GM15510 (cell line): ENCODE data around the gene CD6.

Source experiments
- POLR2A ChIP-seq: IDR thresholded peaks from 3 replicates; pipeline ENCODE4 v1.6.1; 2011; ENCODE audit warnings: borderline replicate concordance; ENCODE audit not compliant: insufficient read length; ENCODE audit errors: extremely low read depth

The CD6 gene

DNA sequence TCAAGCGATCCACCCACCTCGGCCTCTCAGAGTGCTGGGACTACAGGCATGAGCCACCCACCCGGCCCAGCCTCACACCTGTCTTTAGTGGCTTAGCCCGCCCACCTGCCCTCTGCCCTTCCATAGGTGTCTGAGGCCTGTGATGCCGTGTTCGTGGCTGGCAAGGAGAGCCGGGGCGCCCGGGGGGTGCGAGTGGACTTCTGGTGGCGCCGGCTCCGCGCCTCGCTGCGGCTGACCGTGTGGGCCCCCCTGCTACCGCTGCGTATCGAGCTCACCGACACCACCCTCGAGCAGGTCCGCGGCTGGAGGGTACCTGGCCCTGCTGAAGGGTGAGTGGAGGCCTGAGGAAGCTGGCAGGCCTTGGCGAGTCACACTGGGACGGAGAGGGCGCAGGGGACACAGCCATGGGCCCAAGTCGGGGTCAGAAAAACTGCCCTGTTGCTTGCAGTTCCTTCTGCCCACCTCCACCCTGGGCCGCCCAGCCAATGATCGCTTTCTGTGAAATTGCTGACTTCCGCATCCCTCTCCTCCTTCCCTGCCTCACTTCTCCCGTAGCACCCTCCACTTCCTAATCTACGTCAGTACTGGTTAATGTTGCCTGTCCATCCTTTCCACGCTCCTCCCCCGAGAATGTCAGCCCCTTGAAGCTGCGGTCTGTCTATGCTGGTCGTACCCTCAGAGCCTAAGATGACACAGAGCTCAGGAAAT lies 37.9 kb upstream of the CD6 start:
- no peak for TF ChIP-seq POLR2A

DNA sequence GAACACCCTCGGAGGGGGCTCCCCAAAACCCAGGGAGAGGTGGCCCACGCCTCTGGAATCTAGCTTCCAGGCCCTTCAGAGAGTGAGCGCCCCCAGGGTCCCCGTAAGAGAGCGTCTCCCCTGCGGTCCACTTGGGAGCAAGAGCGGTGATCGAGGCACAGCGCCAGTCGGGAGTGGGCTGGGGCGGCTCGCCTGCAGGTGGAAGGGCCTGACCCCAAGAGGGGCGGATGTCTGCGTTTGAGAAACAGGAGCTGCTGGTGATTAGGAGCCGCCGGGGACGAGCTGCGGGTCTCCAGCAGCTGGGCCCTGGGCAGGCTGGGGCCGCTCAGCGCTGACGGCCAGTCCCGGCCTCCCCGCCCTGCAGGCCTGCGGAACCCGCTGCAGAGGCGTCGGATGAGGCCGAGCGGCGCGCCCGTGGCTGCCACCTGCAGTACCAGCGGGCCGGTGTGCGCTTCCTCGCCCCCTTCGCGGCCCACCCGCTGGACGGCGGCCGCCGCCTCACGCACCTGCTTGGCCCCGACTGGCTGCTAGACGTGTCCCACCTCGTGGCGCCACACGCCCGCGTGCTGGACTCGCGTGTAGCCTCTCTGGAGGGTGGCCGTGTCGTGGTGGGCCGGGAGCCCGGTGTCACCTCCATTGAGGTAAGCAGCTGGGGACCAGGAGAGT lies 37.2 kb upstream of the CD6 start:
- TF ChIP-seq POLR2A, result no peak

DNA sequence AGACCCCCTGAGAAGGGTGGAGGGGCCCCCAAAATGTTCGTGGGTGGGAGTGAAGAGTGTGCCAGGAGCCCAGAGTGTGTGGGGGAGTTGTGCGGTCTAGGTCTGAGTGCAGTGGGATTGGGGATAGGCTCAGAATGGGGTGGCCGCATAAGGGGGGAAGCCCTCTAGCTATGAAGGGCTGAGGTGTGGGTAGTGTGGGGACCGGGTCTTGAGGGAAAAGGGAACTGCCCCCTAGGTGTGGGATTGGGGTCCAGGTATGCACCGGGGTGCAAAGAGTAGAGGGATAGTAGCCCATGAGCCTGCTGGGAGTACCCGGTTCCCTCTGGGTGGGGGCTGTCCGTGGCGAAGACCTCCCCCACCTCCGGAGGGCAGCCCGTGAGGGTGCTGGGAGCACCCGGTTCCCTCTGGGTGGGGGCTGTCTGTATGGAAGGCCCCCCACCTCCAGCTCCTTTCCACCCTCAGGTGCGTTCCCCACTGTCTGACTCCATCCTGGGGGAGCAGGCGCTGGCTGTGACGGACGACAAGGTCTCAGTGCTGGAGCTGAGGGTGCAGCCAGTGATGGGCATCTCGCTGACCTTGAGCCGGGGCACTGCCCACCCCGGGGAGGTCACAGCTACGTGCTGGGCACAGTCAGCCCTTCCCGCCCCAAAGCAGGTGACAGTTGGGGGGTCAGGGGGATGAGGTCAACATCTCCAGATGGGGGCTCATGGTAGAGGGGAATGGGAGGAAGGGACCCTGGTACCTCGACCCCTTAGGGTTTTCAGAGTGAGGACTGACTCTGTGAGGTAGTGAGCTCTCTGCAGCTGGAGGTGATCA lies 36.5 kb upstream of the CD6 start:
- TF ChIP-seq POLR2A, result peak; percentile 19

DNA sequence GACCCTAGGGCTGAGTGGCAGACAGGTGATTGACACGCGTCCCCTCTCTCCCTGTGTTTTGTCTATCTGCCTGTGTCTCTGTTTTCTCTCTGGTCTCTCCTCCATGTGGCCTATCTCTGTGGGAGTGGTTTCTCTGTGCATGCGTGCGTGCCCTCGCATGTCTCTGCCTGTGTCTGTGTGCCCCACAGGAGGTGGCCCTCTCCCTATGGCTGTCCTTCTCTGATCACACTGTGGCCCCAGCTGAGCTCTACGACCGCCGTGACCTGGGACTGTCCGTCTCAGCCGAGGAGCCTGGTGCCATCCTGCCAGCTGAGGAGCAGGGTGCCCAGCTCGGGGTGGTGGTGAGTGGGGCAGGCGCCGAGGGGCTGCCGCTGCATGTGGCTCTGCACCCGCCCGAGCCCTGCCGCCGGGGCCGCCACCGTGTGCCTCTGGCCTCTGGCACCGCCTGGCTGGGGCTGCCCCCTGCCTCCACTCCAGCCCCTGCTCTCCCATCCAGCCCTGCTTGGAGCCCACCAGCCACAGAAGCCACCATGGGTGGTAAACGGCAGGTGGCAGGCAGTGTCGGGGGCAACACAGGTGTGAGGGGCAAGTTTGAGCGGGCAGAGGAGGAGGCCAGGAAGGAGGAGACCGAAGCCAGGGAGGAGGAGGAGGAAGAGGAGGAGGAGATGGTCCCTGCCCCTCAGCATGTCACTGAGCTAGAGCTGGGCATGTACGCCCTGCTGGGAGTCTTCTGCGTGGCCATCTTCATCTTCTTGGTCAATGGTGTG lies 35.6 kb upstream of the CD6 start:
- peak; percentile 1 for TF ChIP-seq POLR2A

DNA sequence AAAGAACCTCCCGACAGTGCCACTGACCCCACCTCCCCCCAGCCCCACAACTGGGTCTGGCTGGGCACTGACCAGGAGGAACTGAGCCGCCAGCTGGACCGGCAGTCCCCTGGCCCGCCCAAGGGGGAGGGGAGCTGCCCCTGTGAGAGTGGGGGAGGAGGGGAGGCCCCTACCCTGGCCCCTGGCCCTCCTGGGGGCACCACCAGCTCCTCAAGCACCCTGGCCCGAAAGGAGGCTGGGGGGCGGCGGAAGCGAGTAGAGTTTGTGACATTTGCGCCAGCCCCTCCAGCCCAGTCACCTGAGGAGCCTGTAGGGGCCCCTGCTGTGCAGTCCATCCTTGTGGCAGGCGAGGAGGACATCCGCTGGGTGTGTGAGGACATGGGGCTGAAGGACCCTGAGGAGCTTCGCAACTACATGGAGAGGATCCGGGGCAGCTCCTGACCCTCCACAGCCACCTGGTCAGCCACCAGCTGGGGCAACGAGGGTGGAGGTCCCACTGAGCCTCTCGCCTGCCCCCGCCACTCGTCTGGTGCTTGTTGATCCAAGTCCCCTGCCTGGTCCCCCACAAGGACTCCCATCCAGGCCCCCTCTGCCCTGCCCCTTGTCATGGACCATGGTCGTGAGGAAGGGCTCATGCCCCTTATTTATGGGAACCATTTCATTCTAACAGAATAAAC lies 34.9 kb upstream of the CD6 start:
- TF ChIP-seq POLR2A, result no peak

DNA sequence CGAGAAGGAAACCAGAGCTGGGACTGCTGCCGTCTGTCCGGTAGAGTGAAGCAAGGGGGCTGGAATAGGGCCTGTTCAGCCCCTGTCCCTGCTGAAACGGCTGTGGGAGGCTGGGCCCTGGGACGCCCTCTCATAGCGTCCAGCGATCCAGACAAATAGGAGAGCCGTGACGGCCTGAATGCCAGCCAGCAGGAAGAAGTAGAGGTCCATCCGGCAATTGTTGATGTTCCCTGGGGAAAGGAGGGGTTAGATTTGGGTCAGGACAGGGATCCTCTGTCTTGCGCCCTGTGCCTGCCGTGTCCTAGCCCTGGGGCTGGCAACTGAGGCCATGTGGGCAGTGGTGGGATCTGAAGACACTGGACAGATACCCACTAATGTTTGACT lies 34.3 kb upstream of the CD6 start:
- TF ChIP-seq POLR2A, result no peak

- TF ChIP-seq POLR2A, result no peak
Measured at GRCh38 chr11:60937811-60938210, 33.7 kb upstream of the CD6 start.

DNA sequence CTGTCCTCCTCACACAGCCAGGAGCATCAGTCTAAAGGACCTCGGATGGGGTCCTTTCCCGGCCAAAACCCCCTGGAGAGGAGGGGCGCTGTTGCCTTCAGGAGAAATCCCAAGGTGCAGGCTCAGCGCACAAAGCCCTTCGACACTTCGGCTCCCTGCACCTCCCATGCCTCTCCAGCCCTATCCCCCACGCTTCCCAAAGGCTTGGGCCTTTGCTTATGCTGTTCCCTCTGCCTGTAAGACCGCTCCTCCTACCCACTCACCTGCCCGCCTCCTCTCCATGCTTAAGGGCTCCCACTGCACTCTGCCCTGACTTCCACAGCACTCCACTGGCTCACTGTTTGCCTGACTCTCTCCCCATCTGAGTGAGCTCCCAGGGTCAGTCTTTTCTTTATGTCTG lies 33.0 kb upstream of the CD6 start:
- no peak for TF ChIP-seq POLR2A

DNA sequence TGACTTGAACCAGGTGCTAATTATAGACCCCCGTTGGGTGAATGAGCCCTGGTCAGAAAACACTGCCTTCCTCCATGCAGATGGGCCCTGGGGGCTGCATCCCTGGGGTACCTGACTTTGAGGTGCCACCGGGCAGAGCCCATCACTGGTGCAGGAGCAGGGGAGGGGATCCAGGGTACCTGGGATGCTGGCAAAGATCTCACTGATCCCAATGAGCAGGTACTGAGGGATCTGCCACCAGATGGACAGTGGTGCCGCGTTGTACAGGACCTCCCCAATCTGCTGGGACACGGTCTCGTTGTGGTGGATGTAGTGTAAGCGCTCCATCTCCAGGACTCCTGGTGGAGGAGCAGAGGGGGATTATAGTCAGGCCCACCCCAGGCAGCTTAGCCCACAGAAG lies 32.2 kb upstream of the CD6 start:
- TF ChIP-seq POLR2A, result no peak

DNA sequence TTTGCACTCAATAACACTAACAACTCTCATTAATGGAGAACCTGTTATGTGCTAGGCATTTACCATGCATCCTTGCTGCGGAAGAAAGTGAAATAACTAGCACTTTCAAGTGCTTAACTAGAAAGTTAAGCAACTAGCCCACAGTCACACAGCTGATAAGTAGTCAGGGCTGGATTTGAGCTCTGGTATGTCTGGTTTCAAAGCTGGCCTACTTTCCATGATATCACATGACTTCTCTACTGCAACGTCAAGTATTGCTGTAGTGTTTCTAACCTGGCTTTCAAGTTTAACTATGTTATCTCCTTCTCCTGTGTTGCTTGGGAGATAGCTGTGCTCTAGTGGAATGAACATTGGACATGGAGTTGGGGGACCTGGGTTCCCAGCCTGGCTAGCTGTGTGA lies 31.6 kb upstream of the CD6 start:
- TF ChIP-seq POLR2A, result no peak

GRCh38 chr11:60941371-60942119 lies 29.9 kb upstream of the CD6 start:
- TF ChIP-seq POLR2A, result no peak

DNA sequence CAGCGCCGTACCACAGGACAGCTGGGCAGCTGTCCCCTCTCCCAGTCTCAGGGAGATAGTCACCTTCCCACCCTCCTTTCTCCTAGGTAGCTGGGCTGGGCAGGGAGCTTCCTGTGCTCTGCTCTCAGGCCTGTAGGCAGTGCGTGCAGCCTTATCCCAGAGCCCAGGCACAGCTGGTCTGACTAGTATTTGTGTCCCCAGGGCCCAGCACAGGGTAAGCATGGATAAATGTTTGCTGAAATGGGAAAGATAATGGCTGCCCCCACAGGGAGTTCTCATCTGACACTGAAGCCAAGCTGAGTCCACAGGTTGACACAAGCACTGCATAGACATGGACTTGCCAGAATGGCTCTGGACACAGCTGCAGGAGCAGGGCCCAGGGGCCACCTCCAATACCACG lies 29.3 kb upstream of the CD6 start:
- no peak for TF ChIP-seq POLR2A

- TF ChIP-seq POLR2A, result no peak
Measured at GRCh38 chr11:60942970-60943565, 28.4 kb upstream of the CD6 start.

DNA sequence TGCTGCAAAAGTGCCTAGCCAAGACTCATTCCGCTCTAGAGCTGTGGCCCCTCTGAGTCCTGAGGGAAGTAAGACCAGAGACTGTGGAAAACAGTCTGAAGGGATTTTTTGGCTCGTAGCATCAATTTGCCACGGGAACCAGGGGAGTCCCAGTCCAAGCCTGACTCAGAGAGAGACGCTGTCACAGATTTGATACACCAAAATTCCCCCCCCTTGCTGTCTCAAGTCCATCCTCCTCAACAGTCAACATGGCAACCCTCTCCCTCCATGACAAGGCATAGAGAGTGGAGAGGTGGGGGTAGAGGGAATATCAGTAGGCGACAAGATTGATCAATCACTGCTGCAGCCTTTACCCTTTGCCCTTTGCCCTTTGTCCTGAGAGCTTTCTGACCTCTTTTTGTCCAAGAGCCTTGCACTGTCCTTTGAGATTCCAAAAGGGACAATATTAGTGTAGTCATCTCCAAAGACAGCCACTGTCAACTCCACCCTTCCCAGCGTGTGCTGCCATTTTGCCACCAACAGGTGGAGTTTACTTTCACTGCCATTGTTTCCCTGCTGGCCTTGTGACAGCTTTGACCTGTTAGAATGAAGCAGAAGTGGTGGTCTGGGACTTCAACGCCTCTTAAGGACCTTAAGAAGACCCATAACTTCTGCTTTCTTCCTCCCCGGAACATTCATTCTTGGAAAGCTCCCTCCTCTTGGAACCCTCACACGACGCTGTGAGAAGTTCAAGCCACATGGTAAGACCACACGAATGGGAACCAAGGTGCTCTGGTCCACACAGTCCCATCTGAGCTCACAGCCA lies 26.8 kb upstream of the CD6 start:
- no peak for TF ChIP-seq POLR2A
